GM19324 (cell line): ENCODE results near the gene B3GALT5.

Source experiments
- ATAC-seq: cut with Tn5 transposase; IDR thresholded peaks from one replicate; pipeline ENCODE4 v1.9.1; 2021; ENCODE audit warnings: mild to moderate bottlenecking, moderate library complexity; ENCODE audit not compliant: unreplicated experiment, low FRiP score

The B3GALT5 gene

GRCh38 chr21:39663742-39664492, 51.2 kb downstream of the B3GALT5 start:
- ATAC-seq = no peak

GRCh38 chr21:39664586-39664985, 51.8 kb downstream of the B3GALT5 start:
- ATAC-seq = no peak

- no peak for ATAC-seq
Measured at GRCh38 chr21:39666026-39666425, 53.3 kb downstream of the B3GALT5 start.

GRCh38 chr21:39666681-39667315, 54.1 kb downstream of the B3GALT5 start:
- no peak for ATAC-seq

GRCh38 chr21:39667353-39667891, 54.7 kb downstream of the B3GALT5 start:
- ATAC-seq = no peak

GRCh38 chr21:39668369-39668768, 55.6 kb downstream of the B3GALT5 start:
- no peak for ATAC-seq

GRCh38 chr21:39669485-39669884, 56.7 kb downstream of the B3GALT5 start:
- no peak for ATAC-seq

GRCh38 chr21:39669976-39670661, 57.4 kb downstream of the B3GALT5 start:
- ATAC-seq = no peak

- ATAC-seq = no peak
Measured at GRCh38 chr21:39670701-39671100, 58.0 kb downstream of the B3GALT5 start.

- ATAC-seq = no peak
Measured at GRCh38 chr21:39671986-39672385, 59.2 kb downstream of the B3GALT5 start.

GRCh38 chr21:39673163-39673562, 60.4 kb downstream of the B3GALT5 start:
- ATAC-seq = no peak

- ATAC-seq = no peak
Measured at GRCh38 chr21:39673736-39674135, 61.0 kb downstream of the B3GALT5 start.

- no peak for ATAC-seq
Measured at GRCh38 chr21:39674801-39675200, 62.1 kb downstream of the B3GALT5 start.

GRCh38 chr21:39675590-39675989, 62.9 kb downstream of the B3GALT5 start:
- ATAC-seq = no peak

- no peak for ATAC-seq
Measured at GRCh38 chr21:39675993-39676661, 63.4 kb downstream of the B3GALT5 start.

- no peak for ATAC-seq
Measured at GRCh38 chr21:39680216-39680615, 67.5 kb downstream of the B3GALT5 start.

- no peak for ATAC-seq
Measured at GRCh38 chr21:39681257-39681656, 68.5 kb downstream of the B3GALT5 start.

GRCh38 chr21:39681845-39682244, 69.1 kb downstream of the B3GALT5 start:
- no peak for ATAC-seq

- ATAC-seq = no peak
Measured at GRCh38 chr21:39685236-39685635, 72.5 kb downstream of the B3GALT5 start.

- ATAC-seq = no peak
Measured at GRCh38 chr21:39685991-39686390, 73.3 kb downstream of the B3GALT5 start.
